Loucy (cell line): ENCODE data around the gene CA7.

Experiments used
- H2AFZ ChIP-seq: fragments of 200-600 bp; sonication (generic); 2 replicates; pipeline ENCODE4 v1.6.0; 2016; ENCODE audit warnings: antibody characterized with exemption, mild to moderate bottlenecking, low read length, moderate library complexity
- H3F3A ChIP-seq: fragments of 200-600 bp; 2 replicates; pipeline ENCODE4 v1.6.0; 2016; ENCODE audit warnings: antibody characterized with exemption, low read depth, mild to moderate bottlenecking
- H3K27me3 ChIP-seq: fragments of 200-600 bp; sonication (generic); 2 replicates; pipeline ENCODE4 v1.6.1; 2014; ENCODE audit warnings: low read length, mild to moderate bottlenecking; ENCODE audit not compliant: insufficient read depth, poor library complexity, severe bottlenecking
- H3K36me3 ChIP-seq: fragments of 200-600 bp; sonication (generic); 2 replicates; pipeline ENCODE4 v1.6.1; 2016; ENCODE audit warnings: low read length; ENCODE audit not compliant: insufficient read depth
- H3K4me1 ChIP-seq: fragments of 200-600 bp; sonication (generic); 2 replicates; pipeline ENCODE4 v1.5.1; 2014; ENCODE audit warnings: low read length, mild to moderate bottlenecking; ENCODE audit not compliant: insufficient read depth, poor library complexity, severe bottlenecking
- H3K4me2 ChIP-seq: fragments of 200-600 bp; sonication (generic); 2 replicates; pipeline ENCODE4 v1.6.0; 2014; ENCODE audit warnings: antibody characterized with exemption, low read length, low read depth, mild to moderate bottlenecking; ENCODE audit not compliant: poor library complexity, severe bottlenecking
- H3K4me3 ChIP-seq: fragments of 200-600 bp; sonication (generic); 2 replicates; pipeline ENCODE4 v1.5.1; 2014; ENCODE audit warnings: low read length, mild to moderate bottlenecking, mixed read lengths; ENCODE audit not compliant: poor library complexity, severe bottlenecking
- H3K79me2 ChIP-seq: fragments of 200-600 bp; sonication (generic); 2 replicates; pipeline ENCODE4 v1.6.1; 2014; ENCODE audit warnings: low read length; ENCODE audit not compliant: insufficient read depth
- H3K9ac ChIP-seq: fragments of 200-600 bp; sonication (generic); 2 replicates; pipeline ENCODE4 v1.6.0; 2014; ENCODE audit warnings: mild to moderate bottlenecking, low read depth, low read length, moderate library complexity; ENCODE audit not compliant: poor library complexity, severe bottlenecking
- H3K9me2 ChIP-seq: fragments of 200-600 bp; sonication (generic); replicated peaks from 2 replicates; pipeline ENCODE4 v1.6.1; 2016; ENCODE audit warnings: low read depth, low read length, mixed read lengths
- H3K9me3 ChIP-seq: fragments of 200-600 bp; sonication (generic); 2 replicates; pipeline ENCODE4 v1.6.1; 2014; ENCODE audit warnings: mild to moderate bottlenecking, antibody characterized with exemption, low read length, low read depth; ENCODE audit not compliant: insufficient read depth
- H4K20me1 ChIP-seq: fragments of 200-600 bp; sonication (generic); 2 replicates; pipeline ENCODE4 v1.6.0; 2014; ENCODE audit warnings: antibody characterized with exemption, low read length, mild to moderate bottlenecking; ENCODE audit not compliant: insufficient read depth, poor library complexity, severe bottlenecking
- CTCF ChIP-seq: fragments of 200-600 bp; sonication (generic); conservative IDR thresholded peaks from 2 replicates; pipeline ENCODE4 v1.5.1; 2014; ENCODE audit warnings: mild to moderate bottlenecking, antibody characterized with exemption, low read length
- EZH2phosphoT487 ChIP-seq: fragments of 200-600 bp; IDR thresholded peaks from 2 replicates; pipeline ENCODE4 v1.6.1; 2018; ENCODE audit warnings: antibody characterized with exemption, mild to moderate bottlenecking, moderate library complexity, borderline replicate concordance

Gene CA7

GRCh38 chr16:66888647-66889615, 44.7 kb downstream of the CA7 start:
- TF ChIP-seq CTCF (no peak), EZH2phosphoT487 (no peak)
- no peak overlapping the region for H2AFZ ChIP-seq
- no peaks in the 10 kb centered on the region for H3K27me3 ChIP-seq
- H3K79me2 ChIP-seq = peaks cover 41% of the 10 kb centered on the region
- peaks cover 21% of the 10 kb centered on the region for H4K20me1 ChIP-seq
- peaks cover 35% of the 10 kb centered on the region for H3K4me1 ChIP-seq
- H3K36me3 ChIP-seq = peaks cover 20% of the 10 kb centered on the region; the same call in 1 of the 2 replicates
- no peaks in the 10 kb centered on the region for H3F3A ChIP-seq
- no peak overlapping the region for H3K9ac ChIP-seq
- H3K9me3 ChIP-seq = no peaks in the 10 kb centered on the region
- H3K9me2 ChIP-seq = no peaks in the 10 kb centered on the region
- H3K4me2 ChIP-seq = no peak overlapping the region
- no peak overlapping the region for H3K4me3 ChIP-seq

GRCh38 chr16:66889622-66890021, 45.4 kb downstream of the CA7 start:
- Histone ChIP-seq H3K4me3 (no peak overlapping the region), H3K4me1 (peaks cover 31% of the 10 kb centered on the region), H3K27me3 (no peaks in the 10 kb centered on the region), H3K9me3 (no peaks in the 10 kb centered on the region), H3K79me2 (peaks cover 36% of the 10 kb centered on the region), H4K20me1 (peaks cover 18% of the 10 kb centered on the region), H3K36me3 (peaks cover 15% of the 10 kb centered on the region; the same call in 1 of the 2 replicates), H3K4me2 (no peak overlapping the region), H3K9me2 (no peaks in the 10 kb centered on the region), H3F3A (no peaks in the 10 kb centered on the region), H3K9ac (no peak overlapping the region), H2AFZ (no peak overlapping the region)
- TF ChIP-seq EZH2phosphoT487 (no peak), CTCF (no peak)

- Histone ChIP-seq H2AFZ (no peak overlapping the region), H3K4me2 (no peak overlapping the region), H3F3A (no peaks in the 10 kb centered on the region), H3K27me3 (no peaks in the 10 kb centered on the region), H3K9me2 (no peaks in the 10 kb centered on the region), H3K9ac (no peak overlapping the region), H3K4me3 (no peak overlapping the region), H3K36me3 (peaks cover 4% of the 10 kb centered on the region; the same call in 1 of the 2 replicates), H3K9me3 (no peaks in the 10 kb centered on the region), H3K4me1 (peaks cover 19% of the 10 kb centered on the region), H4K20me1 (peaks cover 6% of the 10 kb centered on the region), H3K79me2 (peaks cover 24% of the 10 kb centered on the region)
- no peak for TF ChIP-seq CTCF
- TF ChIP-seq EZH2phosphoT487 = no peak
Observed at GRCh38 chr16:66890799-66891198, 46.6 kb downstream of the CA7 start.
